Right atrium auricular region (tissue), 2 donors: ENCODE results near the gene KIF3C. TPM values are rescaled to one million over a fixed set of nuclear protein-coding genes. Genes with fewer than 3 reads are reported as not detected.
A peak's percentile ranks its signal among the peaks of the same experiment; 100 is the strongest.
"Not testable (repeated sequence)": the region's sequence is repeated elsewhere in the genome, so short reads cannot be mapped to it uniquely, and the experiment has no call there.

Source experiments
- DNase-seq: peaks from one replicate; pipeline ENCODE4 v3.0.0-alpha.2; 2019; ENCODE audit warnings: low spot score
- H3K27ac ChIP-seq, 2 donors: fragments of 200-600 bp; sonication (generic); 1 replicate in 1 of 2; 2 replicates in 1 of 2; pipeline ENCODE4 v1.5.1; 2016 to 2019
- H3K27me3 ChIP-seq, 2 donors: fragments of 200-600 bp; sonication (generic); one replicate each; pipeline versions ENCODE4 v1.5.1 to v1.6.0; 2017 to 2019
- H3K36me3 ChIP-seq: fragments of 200-600 bp; sonication (generic); one replicate; pipeline ENCODE4 v1.5.1; 2016
- H3K4me1 ChIP-seq, 2 donors: fragments of 200-600 bp; sonication (generic); one replicate each; pipeline versions ENCODE4 v1.5.1 to v1.6.0; 2017 to 2019
- H3K4me3 ChIP-seq, 2 donors: fragments of 200-600 bp; sonication (generic); 1 replicate in 1 of 2; 2 replicates in 1 of 2; pipeline ENCODE4 v1.5.1; 2017 to 2019; ENCODE audit warnings: mild to moderate bottlenecking in 1 of 2, moderate library complexity in 1 of 2
- H3K9me3 ChIP-seq, 2 donors: fragments of 200-600 bp; sonication (generic); one replicate each; pipeline ENCODE4 v1.5.1; 2019
- total RNA-seq, 2 donors: library from RNA; depleted of rRNA; stranded (reverse); fragments of >200 nt; gene quantifications; one replicate each; pipeline ENCODE4 v1.1.0, GENCODE V29; 2016
- TF ChIP-seq, protein P1 (sequence below), 2 donors: fragments of 200-600 bp; sonication (generic); IDR thresholded peaks; one replicate each; pipeline ENCODE4 v1.5.1; 2019; ENCODE audit warnings: antibody characterized with exemption in 2 of 2

Gene KIF3C
- total RNA-seq, 2 donors from 2014 or later = 3.3 to 3.5 TPM

DNA sequence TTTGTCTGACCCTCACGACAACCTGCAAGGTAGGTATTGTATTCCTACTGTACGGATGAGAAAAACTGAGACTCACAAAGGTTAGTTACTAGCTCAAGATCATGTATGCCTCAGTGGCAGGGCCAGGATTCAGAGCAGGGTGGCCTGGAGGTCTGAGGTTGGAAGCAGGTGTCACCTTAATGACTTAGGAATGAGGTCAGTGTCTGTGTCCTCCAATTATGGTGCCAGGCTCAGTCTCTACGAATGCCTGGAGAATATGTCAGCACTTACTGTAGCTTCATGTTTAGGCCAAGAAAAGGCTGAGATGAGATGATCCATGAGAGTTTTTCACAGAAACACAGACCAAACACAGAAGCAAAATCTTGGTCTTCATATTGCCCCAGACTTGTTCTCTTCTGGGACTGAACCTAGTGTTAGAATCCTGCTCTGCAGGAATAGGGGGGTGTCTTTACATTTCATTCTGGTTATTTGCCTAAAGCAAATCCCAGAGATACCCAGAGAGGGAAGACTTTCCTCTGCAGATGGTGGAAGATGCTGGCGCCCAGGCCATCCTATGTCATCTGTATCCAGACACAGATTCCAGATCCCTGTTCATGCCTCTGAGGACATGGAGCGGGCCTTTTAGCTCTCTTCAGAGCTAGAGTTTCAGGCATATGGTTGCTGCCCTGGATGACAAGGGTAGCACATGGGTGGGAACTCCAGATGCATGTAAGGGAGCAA lies 35.3 kb upstream of the KIF3C start:
- H3K36me3 ChIP-seq = no peaks in the 10 kb centered on the region
- no peaks in the 10 kb centered on the region for H3K27me3 ChIP-seq
- no peak for DNase-seq
- H3K27ac ChIP-seq = peak overlapping the region; percentile 63 to 71
- no peaks in the 10 kb centered on the region for H3K9me3 ChIP-seq
- peaks cover 0 to 17% of the 10 kb centered on the region in 2 donors for H3K4me1 ChIP-seq
- TF ChIP-seq, protein P1, sequence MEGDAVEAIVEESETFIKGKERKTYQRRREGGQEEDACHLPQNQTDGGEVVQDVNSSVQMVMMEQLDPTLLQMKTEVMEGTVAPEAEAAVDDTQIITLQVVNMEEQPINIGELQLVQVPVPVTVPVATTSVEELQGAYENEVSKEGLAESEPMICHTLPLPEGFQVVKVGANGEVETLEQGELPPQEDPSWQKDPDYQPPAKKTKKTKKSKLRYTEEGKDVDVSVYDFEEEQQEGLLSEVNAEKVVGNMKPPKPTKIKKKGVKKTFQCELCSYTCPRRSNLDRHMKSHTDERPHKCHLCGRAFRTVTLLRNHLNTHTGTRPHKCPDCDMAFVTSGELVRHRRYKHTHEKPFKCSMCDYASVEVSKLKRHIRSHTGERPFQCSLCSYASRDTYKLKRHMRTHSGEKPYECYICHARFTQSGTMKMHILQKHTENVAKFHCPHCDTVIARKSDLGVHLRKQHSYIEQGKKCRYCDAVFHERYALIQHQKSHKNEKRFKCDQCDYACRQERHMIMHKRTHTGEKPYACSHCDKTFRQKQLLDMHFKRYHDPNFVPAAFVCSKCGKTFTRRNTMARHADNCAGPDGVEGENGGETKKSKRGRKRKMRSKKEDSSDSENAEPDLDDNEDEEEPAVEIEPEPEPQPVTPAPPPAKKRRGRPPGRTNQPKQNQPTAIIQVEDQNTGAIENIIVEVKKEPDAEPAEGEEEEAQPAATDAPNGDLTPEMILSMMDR (IDR thresholded peaks at IDR 0.05) = no peak
- H3K4me3 ChIP-seq = no peak overlapping the region

GRCh38 chr2:26016706-26017045 lies 34.4 kb upstream of the KIF3C start:
- not testable (repeated sequence) for H3K27ac ChIP-seq, DNase-seq, H3K4me3 ChIP-seq, H3K36me3 ChIP-seq, H3K27me3 ChIP-seq, H3K9me3 ChIP-seq
- peaks cover 0 to 25% of the 10 kb centered on the region in 2 donors for H3K4me1 ChIP-seq

DNA sequence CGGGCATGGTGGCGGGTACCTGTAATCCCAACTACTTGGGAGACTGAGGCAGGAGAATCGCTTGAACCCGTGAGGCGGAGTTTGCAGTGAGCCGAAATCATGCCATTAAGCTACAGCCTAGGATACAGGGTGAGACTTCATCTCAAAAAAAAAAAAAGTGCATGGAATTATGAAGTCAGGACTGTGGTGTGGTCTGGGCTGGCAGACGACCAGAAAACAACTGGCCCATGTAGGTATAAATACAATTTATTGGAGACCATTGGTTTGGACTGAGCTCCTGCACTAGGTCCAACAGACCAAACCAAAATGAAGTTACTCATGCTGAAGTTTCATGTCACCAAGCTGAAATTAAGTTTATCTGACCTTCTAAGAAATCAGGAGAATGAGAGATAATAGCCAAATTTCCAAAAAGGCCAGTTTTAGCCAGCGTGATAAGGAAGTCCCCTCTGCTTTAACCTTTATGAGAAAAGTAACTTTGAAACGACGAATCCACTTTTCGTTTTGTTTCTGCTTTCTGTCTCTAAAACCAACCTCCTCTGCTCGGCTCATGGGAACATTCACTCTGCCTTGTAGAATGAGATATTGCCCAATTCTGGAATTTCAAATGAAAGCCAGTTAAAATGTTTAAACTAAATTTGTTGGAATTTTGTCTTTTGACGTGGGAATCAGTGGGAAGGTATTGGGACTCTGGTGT lies 33.9 kb upstream of the KIF3C start:
- H3K27me3 ChIP-seq = no peaks in the 10 kb centered on the region
- no peak overlapping the region for H3K27ac ChIP-seq
- TF ChIP-seq, protein P1 (IDR thresholded peaks at IDR 0.05) = no peak
- H3K4me1 ChIP-seq = peaks cover 0 to 28% of the 10 kb centered on the region in 2 donors
- H3K4me3 ChIP-seq = no peak overlapping the region
- DNase-seq = no peak
- no peaks in the 10 kb centered on the region for H3K9me3 ChIP-seq
- no peaks in the 10 kb centered on the region for H3K36me3 ChIP-seq

- H3K27ac ChIP-seq = no peak overlapping the region
- H3K36me3 ChIP-seq = no peaks in the 10 kb centered on the region
- DNase-seq = no peak
- H3K27me3 ChIP-seq = no peaks in the 10 kb centered on the region
- no peak overlapping the region for H3K4me3 ChIP-seq
- TF ChIP-seq, protein P1 (IDR thresholded peaks at IDR 0.05) = no peak
- H3K4me1 ChIP-seq = peaks cover 0 to 27% of the 10 kb centered on the region in 2 donors
- no peaks in the 10 kb centered on the region for H3K9me3 ChIP-seq
Observed at GRCh38 chr2:26013668-26014067, 31.4 kb upstream of the KIF3C start.

DNA sequence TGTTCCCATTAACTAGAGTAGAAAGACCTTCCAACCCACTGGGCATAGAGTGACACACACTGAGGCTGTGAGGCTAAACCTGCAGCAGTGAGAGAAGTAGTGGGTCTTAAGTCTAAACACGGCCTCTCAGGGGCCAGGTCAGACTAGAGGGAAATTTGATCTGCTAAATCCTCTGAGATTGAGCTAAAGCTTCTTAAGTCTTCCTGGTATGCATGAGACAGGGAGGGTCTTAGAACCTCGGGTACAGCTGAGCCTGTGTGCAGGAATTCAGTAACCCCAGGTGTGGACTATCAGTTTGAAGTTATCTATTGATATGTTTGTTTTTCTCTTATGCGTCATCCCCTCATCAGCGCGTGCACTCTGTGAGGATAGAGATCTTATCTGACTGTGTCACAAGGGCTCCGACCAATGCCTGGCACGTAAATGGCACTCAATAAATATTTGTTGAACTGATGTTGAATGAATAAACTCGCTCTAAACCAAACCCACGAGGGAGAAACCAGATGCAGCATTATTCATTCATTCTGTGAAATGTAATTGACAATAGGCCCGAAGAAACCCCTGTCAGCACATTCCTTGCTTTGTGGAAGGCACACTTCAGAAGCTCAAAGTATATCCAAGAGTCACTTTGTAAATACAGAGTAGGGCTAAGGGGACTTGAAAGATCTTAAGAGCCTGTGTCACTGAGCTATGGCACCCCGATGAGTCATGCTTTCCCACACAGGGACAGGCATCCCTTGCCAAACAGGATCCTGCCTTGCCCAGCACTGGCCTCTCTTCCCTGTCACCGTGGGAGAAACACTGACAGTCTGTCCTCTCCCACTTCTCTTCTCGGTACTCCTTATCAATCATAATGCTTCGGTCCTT lies 29.9 kb upstream of the KIF3C start:
- no peaks in the 10 kb centered on the region for H3K9me3 ChIP-seq
- H3K4me1 ChIP-seq = peaks cover 0 to 12% of the 10 kb centered on the region in 2 donors
- TF ChIP-seq, protein P1 (IDR thresholded peaks at IDR 0.05) = no peak
- H3K36me3 ChIP-seq = no peaks in the 10 kb centered on the region
- peak overlapping the region in 1 of 2 donors; percentile 64 for H3K27ac ChIP-seq
- no peak overlapping the region for H3K4me3 ChIP-seq
- DNase-seq = peak; percentile 82
- no peaks in the 10 kb centered on the region for H3K27me3 ChIP-seq

- peaks cover 0 to 12% of the 10 kb centered on the region in 2 donors for H3K4me1 ChIP-seq
- DNase-seq = no peak
- H3K27ac ChIP-seq = no peak overlapping the region
- no peaks in the 10 kb centered on the region for H3K36me3 ChIP-seq
- no peaks in the 10 kb centered on the region for H3K27me3 ChIP-seq
- no peaks in the 10 kb centered on the region for H3K9me3 ChIP-seq
- no peak overlapping the region for H3K4me3 ChIP-seq
- TF ChIP-seq, protein P1 (IDR thresholded peaks at IDR 0.05) = no peak
Observed at GRCh38 chr2:26011609-26011989, 29.3 kb upstream of the KIF3C start.
